ENCODE measurements around the gene BTBD17. TPM values are rescaled to one million over a fixed set of nuclear protein-coding genes. Genes with fewer than 3 reads are reported as not detected.

BTBD17 gene
- total RNA-seq, 1 donor from 2014 or later = not detected

- H3K4me3 ChIP-seq (ENCODE audit: low read depth, low read length) = no peak overlapping the region
- no peak for TF ChIP-seq CTCF (conservative IDR thresholded peaks at IDR 0.05; ENCODE audit: low read depth, low read length)
- DNase-seq (ENCODE audit: low read depth) = no peak
Measured at GRCh38 chr17:74404218-74404617, 42.5 kb upstream of the BTBD17 start.

GRCh38 chr17:74403512-74404137 lies 42.0 kb upstream of the BTBD17 start:
- no peak overlapping the region for H3K4me3 ChIP-seq (ENCODE audit: low read depth, low read length)
- DNase-seq (ENCODE audit: low read depth) = no peak
- TF ChIP-seq CTCF (conservative IDR thresholded peaks at IDR 0.05; ENCODE audit: low read depth, low read length) = no peak

- no peak for DNase-seq (ENCODE audit: low read depth)
- H3K4me3 ChIP-seq (ENCODE audit: low read depth, low read length) = no peak overlapping the region
- TF ChIP-seq CTCF (conservative IDR thresholded peaks at IDR 0.05; ENCODE audit: low read depth, low read length) = no peak
Measured at GRCh38 chr17:74402048-74402447, 40.4 kb upstream of the BTBD17 start.

GRCh38 chr17:74396567-74396966 lies 34.9 kb upstream of the BTBD17 start:
- no peak for TF ChIP-seq CTCF (conservative IDR thresholded peaks at IDR 0.05; ENCODE audit: low read depth, low read length)
- no peak for DNase-seq (ENCODE audit: low read depth)
- H3K4me3 ChIP-seq (ENCODE audit: low read depth, low read length) = no peak overlapping the region

- no peak overlapping the region for H3K4me3 ChIP-seq (ENCODE audit: low read depth, low read length)
- no peak for DNase-seq (ENCODE audit: low read depth)
- TF ChIP-seq CTCF (conservative IDR thresholded peaks at IDR 0.05; ENCODE audit: low read depth, low read length) = no peak
Measured at GRCh38 chr17:74394977-74395376, 33.3 kb upstream of the BTBD17 start.

GRCh38 chr17:74394275-74394950 lies 32.7 kb upstream of the BTBD17 start:
- DNase-seq (ENCODE audit: low read depth) = no peak
- H3K4me3 ChIP-seq (ENCODE audit: low read depth, low read length) = no peak overlapping the region
- TF ChIP-seq CTCF (conservative IDR thresholded peaks at IDR 0.05; ENCODE audit: low read depth, low read length) = no peak
